Pancreas (tissue), 10 donors: ENCODE measurements around the gene CCDC47. TPM values are rescaled to one million over a fixed set of nuclear protein-coding genes. Genes with fewer than 3 reads are reported as not detected.

Source experiments
- ATAC-seq, 4 donors: fragments of 200-7000 bp; cut with Tn5 transposase; one replicate each; pipeline versions ENCODE4 v1.8.0 to v1.9.1; 2020; ENCODE audit warnings: mild to moderate bottlenecking in 4 of 4, moderate library complexity in 4 of 4
- DNase-seq, 6 donors: peaks; one replicate each; pipeline ENCODE4 v3.0.0-alpha.2; 2020
- FAIRE-seq: peaks from 2 replicates; lab custom pipeline; 2012; peaks lifted over from hg19 to GRCh38; lab: Jason Lieb, UNC
- H3K27ac ChIP-seq, 4 donors: fragments of 200-600 bp; sonication (generic); 1 replicate in 3 of 4; 2 replicates in 1 of 4; pipeline versions ENCODE4 v1.5.0 to v1.8.0; 2020
- H3K27me3 ChIP-seq, 4 donors: fragments of 200-600 bp; one replicate each; pipeline ENCODE4 v1.8.0; 2021
- H3K36me3 ChIP-seq, 3 donors: fragments of 200-600 bp; sonication (generic) in 1 of 3; one replicate each; pipeline versions ENCODE4 v1.5.0 to v1.8.0; 2020 to 2021
- H3K4me1 ChIP-seq, 3 donors: fragments of 200-600 bp; one replicate each; pipeline ENCODE4 v1.8.0; 2021
- H3K4me3 ChIP-seq, 4 donors: fragments of 200-600 bp; sonication (generic) in 2 of 4; one replicate each; pipeline versions ENCODE4 v1.5.0 to v1.8.0; 2020 to 2021
- H3K9me3 ChIP-seq, 4 donors: fragments of 200-600 bp; one replicate each; pipeline ENCODE4 v1.8.0; 2021
- WGBS, 2 donors: extraction: QIAGEN DNeasy Blood & Tissue Kit; methylation state at CpG; one replicate each; pipeline ENCODE4 v1.1.7; 2013; 5-methylcytosine and 5-hydroxymethylcytosine counted together
- intact Hi-C, 3 donors: fragments of 100-400 bp; cut with DNase I; formaldehyde crosslinking; loops; one replicate each; pipeline versions ENCODE4 v1.11.1 to v1.14.2; 2022
- polyA plus RNA-seq, 2 donors: library from polyadenylated mRNA; stranded (reverse); fragments of 200-250 nt; gene quantifications; one replicate each; pipeline ENCODE4 v1.2.3, GENCODE V29; 2013
- total RNA-seq, 6 donors: library from RNA; stranded (reverse); fragmentation: NEBNext Ultra II Directional in 4 of 6; extraction: Animal tissue kit (Norgen Biotek cat#: 25700) in 4 of 6; gene quantifications; one replicate each; pipeline versions ENCODE4 v1.2.1 to v1.2.4, GENCODE V29; 2021 to 2023
- TF ChIP-seq, protein P1 (sequence below), 4 donors: fragments of 200-600 bp; sonication (generic) in 3 of 4; IDR thresholded peaks; one replicate each; pipeline versions ENCODE4 v1.5.0 to v1.8.0; 2021; ENCODE audit warnings: antibody characterized with exemption in 4 of 4
- donor health status: healthy with polysubstance abuse.
- donor health status: DM: no; HTN: no; CAD: no; lungs with moderate emphysema.
- donor health status: DM: no; HTN: no; CAD: no.
- donor health status: control.
- donor health status: control.
- donor health status: Bipolar disorder and iron deficiency.
- donor health status: DM: yes; HTN: yes; CAD: no.
- donor health status: DM: no; HTN: no; CAD: no.
- donor health status: DM: no; HTN: no; CAD: no.
- donor health status: DM: yes; HTN: yes; CAD: no.

The CCDC47 gene
- total and polyA plus RNA-seq, 8 donors: 10.8 to 60.3 (median 46.9) TPM

DNA sequence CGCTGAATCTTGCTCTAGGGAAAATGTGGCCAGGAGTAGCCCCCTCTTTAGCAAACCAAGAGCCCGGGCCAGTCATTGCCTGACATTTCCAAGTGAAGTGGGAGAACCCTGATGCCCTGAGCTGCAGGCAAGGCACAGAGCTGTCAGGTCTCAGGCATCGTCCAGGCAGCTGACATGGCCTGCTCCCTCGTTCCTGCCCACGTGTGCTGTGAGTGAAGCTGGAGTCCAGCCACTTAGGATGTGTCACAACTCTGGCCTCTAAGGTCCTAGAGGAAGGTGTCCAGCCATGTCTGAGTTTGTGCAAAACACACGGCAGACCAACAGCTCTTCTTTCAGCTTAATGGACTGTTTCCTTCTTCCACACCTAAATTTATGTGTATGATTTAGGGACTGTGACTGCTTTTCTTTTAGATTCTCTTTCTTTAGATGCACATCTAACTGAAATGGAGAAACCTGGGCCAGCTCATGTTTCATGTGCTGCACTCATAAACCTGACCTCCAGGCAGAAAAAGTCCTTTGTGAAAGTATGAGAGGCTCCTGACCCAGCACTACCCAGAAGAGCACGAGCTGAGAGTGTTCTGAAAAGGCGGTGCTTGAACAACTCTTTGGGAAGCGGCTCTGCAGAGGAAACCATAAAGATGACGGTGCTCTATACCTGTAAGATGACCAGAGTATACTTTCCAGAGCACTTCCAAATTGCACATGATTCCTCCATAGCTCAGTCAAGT lies 58.7 kb downstream of the CCDC47 start:
- no peak overlapping the region for H3K4me3 ChIP-seq
- 80 to 86% methylated on average over 10 of the region's 10 CpGs for WGBS, 2 donors
- peaks cover 0 to 4% (median 0%) of the 10 kb centered on the region in 3 donors for H3K36me3 ChIP-seq
- intact Hi-C loops: no loop called here
- H3K27ac ChIP-seq: no peak overlapping the region
- FAIRE-seq (no peak), DNase-seq (peak in 1 of 6 donors; percentile 4), ATAC-seq (no peak)
- H3K4me1 ChIP-seq: peaks cover 0 to 5% (median under 1%) of the 10 kb centered on the region in 3 donors
- H3K27me3 ChIP-seq: no peaks in the 10 kb centered on the region
- TF ChIP-seq, protein P1, sequence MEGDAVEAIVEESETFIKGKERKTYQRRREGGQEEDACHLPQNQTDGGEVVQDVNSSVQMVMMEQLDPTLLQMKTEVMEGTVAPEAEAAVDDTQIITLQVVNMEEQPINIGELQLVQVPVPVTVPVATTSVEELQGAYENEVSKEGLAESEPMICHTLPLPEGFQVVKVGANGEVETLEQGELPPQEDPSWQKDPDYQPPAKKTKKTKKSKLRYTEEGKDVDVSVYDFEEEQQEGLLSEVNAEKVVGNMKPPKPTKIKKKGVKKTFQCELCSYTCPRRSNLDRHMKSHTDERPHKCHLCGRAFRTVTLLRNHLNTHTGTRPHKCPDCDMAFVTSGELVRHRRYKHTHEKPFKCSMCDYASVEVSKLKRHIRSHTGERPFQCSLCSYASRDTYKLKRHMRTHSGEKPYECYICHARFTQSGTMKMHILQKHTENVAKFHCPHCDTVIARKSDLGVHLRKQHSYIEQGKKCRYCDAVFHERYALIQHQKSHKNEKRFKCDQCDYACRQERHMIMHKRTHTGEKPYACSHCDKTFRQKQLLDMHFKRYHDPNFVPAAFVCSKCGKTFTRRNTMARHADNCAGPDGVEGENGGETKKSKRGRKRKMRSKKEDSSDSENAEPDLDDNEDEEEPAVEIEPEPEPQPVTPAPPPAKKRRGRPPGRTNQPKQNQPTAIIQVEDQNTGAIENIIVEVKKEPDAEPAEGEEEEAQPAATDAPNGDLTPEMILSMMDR (IDR thresholded peaks at IDR 0.05): no peak
- no peaks in the 10 kb centered on the region for H3K9me3 ChIP-seq

DNA sequence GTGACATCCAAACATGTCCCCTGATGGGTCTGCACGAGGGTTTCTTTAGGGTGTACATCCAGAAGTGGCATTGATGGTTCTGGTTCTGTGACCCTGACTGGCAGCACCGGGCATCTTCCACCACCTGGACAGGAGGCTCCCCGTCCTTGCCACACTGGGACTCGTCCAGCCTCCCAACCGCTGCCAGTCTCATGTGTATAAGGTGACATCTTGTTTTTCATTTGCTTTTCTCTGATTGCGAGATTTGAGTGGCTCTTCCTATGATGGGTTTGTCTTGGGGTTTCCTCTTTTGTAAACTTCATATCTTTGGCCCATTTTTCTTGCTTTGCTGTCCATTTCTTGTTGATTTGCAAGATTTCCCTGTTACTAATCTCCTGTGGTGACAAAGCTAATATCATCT lies 64.3 kb downstream of the CCDC47 start:
- no peak for FAIRE-seq
- WGBS, 2 donors: 92 to 96% methylated on average over 6 of the region's 6 CpGs

DNA sequence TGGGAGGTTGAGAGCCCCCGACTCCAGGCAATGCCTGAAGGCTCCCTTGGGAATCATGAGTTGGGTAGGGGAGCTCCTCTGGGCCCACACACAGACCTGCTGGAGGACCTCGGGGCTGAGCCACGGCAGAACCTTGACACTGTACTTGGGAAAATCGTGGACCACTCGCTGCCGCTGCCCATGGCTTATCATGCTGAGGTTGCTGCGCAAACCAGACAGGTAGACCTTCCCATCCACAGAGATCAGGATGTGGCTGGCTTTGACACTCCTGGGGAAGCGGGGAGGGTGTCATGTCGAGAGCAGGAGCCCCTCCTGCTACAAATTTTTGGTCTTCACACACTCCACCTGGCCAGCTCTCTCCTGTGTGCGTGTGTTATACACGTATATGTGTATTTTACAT lies 66.2 kb downstream of the CCDC47 start:
- WGBS, 2 donors: 90% methylated on average over 11 of the region's 11 CpGs
- Histone ChIP-seq H3K9me3 (no peaks in the 10 kb centered on the region), H3K27me3 (no peaks in the 10 kb centered on the region), H3K36me3 (peaks cover 0 to 2% (median 0%) of the 10 kb centered on the region in 3 donors), H3K4me3 (no peak overlapping the region), H3K4me1 (peaks cover 0 to 10% (median 5%) of the 10 kb centered on the region in 3 donors), H3K27ac (no peak overlapping the region)
- DNase-seq (no peak), ATAC-seq (no peak), FAIRE-seq (no peak)
- TF ChIP-seq, protein P1 (IDR thresholded peaks at IDR 0.05): no peak
- intact Hi-C loops: loop anchor here in 1 of 3 donors (10.0 kb wide), 1 partner anchor 272 kb away; no protein-coding TSS in a partner anchor

More for the DNA sequence above, 64.3 kb downstream of the CCDC47 start:
- ATAC-seq (no peak), DNase-seq (no peak)
- Histone ChIP-seq H3K27ac (peak overlapping the region in 1 of 4 donors; percentile 75), H3K36me3 (peaks cover 0 to 4% (median 0%) of the 10 kb centered on the region in 3 donors), H3K4me3 (no peak overlapping the region), H3K9me3 (no peaks in the 10 kb centered on the region), H3K27me3 (no peaks in the 10 kb centered on the region), H3K4me1 (peaks cover 0 to 10% (median 5%) of the 10 kb centered on the region in 3 donors)
- TF ChIP-seq, protein P1 (IDR thresholded peaks at IDR 0.05): no peak
- intact Hi-C loops: loop anchor here in 1 of 3 donors (10.0 kb wide), 1 partner anchor 274 kb away; no protein-coding TSS in a partner anchor

- TF ChIP-seq, protein P1 (IDR thresholded peaks at IDR 0.05): no peak
- FAIRE-seq (no peak), ATAC-seq (no peak), DNase-seq (no peak)
- Histone ChIP-seq H3K27ac (no peak overlapping the region), H3K36me3 (no peaks in the 10 kb centered on the region), H3K4me3 (no peak overlapping the region), H3K27me3 (no peaks in the 10 kb centered on the region), H3K9me3 (no peaks in the 10 kb centered on the region), H3K4me1 (peaks cover 0 to 10% (median 5%) of the 10 kb centered on the region in 3 donors)
- 84 to 86% methylated on average over 7 of the region's 7 CpGs for WGBS, 2 donors
- intact Hi-C loops: loop anchor here in 1 of 3 donors (10.0 kb wide), 1 partner anchor 272 kb away; no protein-coding TSS in a partner anchor
Observed at GRCh38 chr17:63706336-63707082, 66.9 kb downstream of the CCDC47 start.
